Esophagus squamous epithelium (tissue), 5 donors: ENCODE results near the gene CGB5. TPM values are rescaled to one million over a fixed set of nuclear protein-coding genes. Genes with fewer than 3 reads are reported as not detected.

Source experiments
- DNase-seq: peaks from one replicate; lab custom pipeline; 2025; lab: John Stamatoyannopoulos, UW
- H3K27ac ChIP-seq, 4 donors: fragments of 200-600 bp; sonication (generic); one replicate each; pipeline ENCODE4 v1.5.1; 2016 to 2019; ENCODE audit warnings: mild to moderate bottlenecking in 1 of 4
- H3K27me3 ChIP-seq, 4 donors: fragments of 200-600 bp; sonication (generic); 1 replicate in 3 of 4; 2 replicates in 1 of 4; pipeline versions ENCODE4 v1.5.1 to v1.6.0; 2017 to 2021; ENCODE audit warnings: antibody characterized with exemption in 1 of 4
- H3K36me3 ChIP-seq, 3 donors: fragments of 200-600 bp; sonication (generic); one replicate each; pipeline ENCODE4 v1.5.1; 2016 to 2019
- H3K4me1 ChIP-seq, 3 donors: fragments of 200-600 bp; sonication (generic); one replicate each; pipeline ENCODE4 v1.5.1; 2017 to 2019
- H3K4me3 ChIP-seq, 4 donors: fragments of 200-600 bp; sonication (generic); 1 replicate in 3 of 4; 2 replicates in 1 of 4; pipeline ENCODE4 v1.5.1; 2016 to 2019; ENCODE audit warnings: mild to moderate bottlenecking in 2 of 4, moderate library complexity in 1 of 4
- H3K9me3 ChIP-seq, 3 donors: fragments of 200-600 bp; sonication (generic); one replicate each; pipeline ENCODE4 v1.5.1; 2016 to 2019
- POLR2A ChIP-seq, 4 donors: fragments of 450-650 bp; IDR thresholded peaks; one replicate each; pipeline ENCODE4 v1.6.1; 2017; ENCODE audit warnings: antibody characterized with exemption in 4 of 4, mild to moderate bottlenecking in 4 of 4, moderate library complexity in 3 of 4
- WGBS, 2 donors: methylation state at CpG; one replicate each; pipeline ENCODE4 v1.1.5; 2018; 5-methylcytosine and 5-hydroxymethylcytosine counted together
- intact Hi-C: fragments of 100-400 bp; cut with DNase I; formaldehyde crosslinking; loops from one replicate; pipeline ENCODE4 v1.15.0; 2022
- total RNA-seq, 4 donors: library from RNA; depleted of rRNA; stranded (reverse); fragments of >200 nt; gene quantifications; one replicate each; pipeline ENCODE4 v1.1.0, GENCODE V29; 2016
- TF ChIP-seq, protein P1 (sequence below), 6 experiments: fragments of 450-650 bp in 4 of 6; fragments of 200-600 bp in 2 of 6; sonication (generic) in 2 of 6; IDR thresholded peaks; one replicate each; pipeline ENCODE4 v1.5.1; 2016 to 2019; ENCODE audit warnings: antibody characterized with exemption in 6 of 6, mild to moderate bottlenecking in 4 of 6, moderate library complexity in 4 of 6
- donor health status: DM: yes; HTN: yes; CAD: no.

Gene CGB5
- total RNA-seq, 4 donors from 2014 or later, result 2.4 TPM; not detected in 3

DNA sequence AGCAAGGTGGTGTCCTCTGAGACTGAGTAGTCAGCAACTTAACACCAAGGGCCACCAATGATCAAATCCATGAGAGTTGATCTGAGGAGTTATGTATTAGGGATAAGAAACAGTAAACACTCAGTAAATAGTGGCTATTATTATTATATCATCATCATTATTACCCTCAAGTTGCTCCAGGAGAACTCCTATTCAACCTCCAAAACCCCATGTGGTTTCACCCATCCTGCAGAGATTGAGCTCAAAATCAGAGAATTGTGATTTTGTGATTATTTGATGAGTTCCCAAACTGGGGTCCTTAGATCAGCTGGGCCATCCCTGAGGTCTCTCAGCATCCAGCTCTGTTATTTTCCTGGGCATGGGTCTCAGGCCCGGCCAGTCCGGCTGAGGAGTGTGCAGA, 17.4 kb downstream of the CGB5 start:
- H3K36me3 ChIP-seq, result no peaks in the 10 kb centered on the region
- intact Hi-C loops, result no loop called here
- H3K4me3 ChIP-seq, result no peak overlapping the region
- no peak overlapping the region for H3K27ac ChIP-seq
- WGBS, 2 donors, result 90% methylated on average over 2 of the region's 2 CpGs
- H3K4me1 ChIP-seq, result peaks cover 25 to 54% (median 26%) of the 10 kb centered on the region in 3 donors
- H3K9me3 ChIP-seq, result no peaks in the 10 kb centered on the region
- peaks cover 0 to 93% (median 6%) of the 10 kb centered on the region in 4 donors for H3K27me3 ChIP-seq
- DNase-seq, result no peak
- TF ChIP-seq, protein P1, sequence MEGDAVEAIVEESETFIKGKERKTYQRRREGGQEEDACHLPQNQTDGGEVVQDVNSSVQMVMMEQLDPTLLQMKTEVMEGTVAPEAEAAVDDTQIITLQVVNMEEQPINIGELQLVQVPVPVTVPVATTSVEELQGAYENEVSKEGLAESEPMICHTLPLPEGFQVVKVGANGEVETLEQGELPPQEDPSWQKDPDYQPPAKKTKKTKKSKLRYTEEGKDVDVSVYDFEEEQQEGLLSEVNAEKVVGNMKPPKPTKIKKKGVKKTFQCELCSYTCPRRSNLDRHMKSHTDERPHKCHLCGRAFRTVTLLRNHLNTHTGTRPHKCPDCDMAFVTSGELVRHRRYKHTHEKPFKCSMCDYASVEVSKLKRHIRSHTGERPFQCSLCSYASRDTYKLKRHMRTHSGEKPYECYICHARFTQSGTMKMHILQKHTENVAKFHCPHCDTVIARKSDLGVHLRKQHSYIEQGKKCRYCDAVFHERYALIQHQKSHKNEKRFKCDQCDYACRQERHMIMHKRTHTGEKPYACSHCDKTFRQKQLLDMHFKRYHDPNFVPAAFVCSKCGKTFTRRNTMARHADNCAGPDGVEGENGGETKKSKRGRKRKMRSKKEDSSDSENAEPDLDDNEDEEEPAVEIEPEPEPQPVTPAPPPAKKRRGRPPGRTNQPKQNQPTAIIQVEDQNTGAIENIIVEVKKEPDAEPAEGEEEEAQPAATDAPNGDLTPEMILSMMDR (IDR thresholded peaks at IDR 0.05), result no peak
- no peak for TF ChIP-seq POLR2A (IDR thresholded peaks at IDR 0.05)

DNA sequence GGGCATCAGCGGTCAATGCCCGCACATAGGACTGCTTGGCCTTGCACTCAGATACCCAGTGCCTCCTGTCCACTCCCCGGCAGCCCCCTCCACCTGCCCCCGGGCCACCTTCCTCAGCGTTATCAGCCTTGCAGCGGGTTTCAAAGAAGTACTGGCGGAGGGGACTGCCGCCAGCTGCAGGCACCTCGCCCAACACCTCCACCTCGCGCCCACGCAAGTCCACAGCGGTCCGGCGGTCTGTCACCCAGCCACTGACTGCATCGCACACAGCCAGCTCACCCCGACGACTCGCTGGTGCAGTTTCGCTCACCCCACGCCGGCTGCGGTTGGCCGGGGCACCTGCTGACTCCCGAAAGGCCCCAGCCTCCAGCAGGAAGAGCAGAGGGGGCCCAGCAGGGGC, 17.8 kb downstream of the CGB5 start:
- intact Hi-C loops, result no loop called here
- H3K36me3 ChIP-seq, result no peaks in the 10 kb centered on the region
- no peak overlapping the region for H3K27ac ChIP-seq
- peaks cover 0 to 98% (median 6%) of the 10 kb centered on the region in 4 donors for H3K27me3 ChIP-seq
- no peak overlapping the region for H3K4me3 ChIP-seq
- 89 to 93% methylated on average over 2 to 3 of the region's 25 CpGs for WGBS, 2 donors
- TF ChIP-seq, protein P1 (IDR thresholded peaks at IDR 0.05), result no peak
- TF ChIP-seq POLR2A (IDR thresholded peaks at IDR 0.05), result no peak
- DNase-seq, result no peak
- no peaks in the 10 kb centered on the region for H3K9me3 ChIP-seq
- peaks cover 25 to 49% (median 26%) of the 10 kb centered on the region in 3 donors for H3K4me1 ChIP-seq

DNA sequence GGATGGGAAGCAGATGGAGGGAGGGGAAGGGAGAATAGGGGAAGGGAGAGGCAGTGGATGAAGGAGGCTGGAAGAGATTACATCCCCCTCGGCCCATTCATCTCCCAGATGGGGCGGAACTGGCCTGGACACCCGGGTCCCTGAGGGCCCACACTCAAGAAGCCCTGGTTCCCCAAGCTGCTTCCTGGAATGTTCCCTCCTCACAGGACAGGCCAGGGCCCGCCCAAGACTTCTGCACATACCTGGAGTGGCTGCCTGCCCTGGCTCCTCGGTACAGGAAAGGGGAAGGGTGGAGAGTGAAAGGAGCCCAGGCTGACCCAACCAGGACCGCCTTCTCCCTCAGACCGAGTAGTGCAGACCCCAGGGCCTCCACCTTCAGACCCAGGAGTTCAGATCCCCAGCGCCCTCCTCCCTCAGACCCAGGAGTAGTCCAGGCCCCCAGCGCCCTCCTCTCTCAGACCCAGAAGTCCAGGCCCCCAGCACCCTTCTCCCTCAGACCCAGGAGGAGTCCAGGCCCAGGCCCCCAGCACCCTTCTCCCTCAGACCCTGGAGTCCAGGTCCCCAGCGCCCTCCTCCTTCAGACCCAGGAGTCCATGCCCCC, 20.5 kb downstream of the CGB5 start:
- Histone ChIP-seq H3K4me3 (peak overlapping the region; percentile 21 to 65 (median 44)), H3K9me3 (no peaks in the 10 kb centered on the region), H3K4me1 (peaks cover 6 to 28% (median 10%) of the 10 kb centered on the region in 3 donors), H3K27ac (peak overlapping the region; percentile 67 to 82 (median 76)), H3K27me3 (peaks cover 0 to 98% (median 7%) of the 10 kb centered on the region in 4 donors), H3K36me3 (no peaks in the 10 kb centered on the region)
- WGBS, 2 donors, result 20 to 33% methylated on average over 4 to 9 of the region's 10 CpGs
- intact Hi-C loops, result no loop called here
- no peak for DNase-seq
- TF ChIP-seq, protein P1 (IDR thresholded peaks at IDR 0.05), result no peak
- no peak for TF ChIP-seq POLR2A (IDR thresholded peaks at IDR 0.05)

DNA sequence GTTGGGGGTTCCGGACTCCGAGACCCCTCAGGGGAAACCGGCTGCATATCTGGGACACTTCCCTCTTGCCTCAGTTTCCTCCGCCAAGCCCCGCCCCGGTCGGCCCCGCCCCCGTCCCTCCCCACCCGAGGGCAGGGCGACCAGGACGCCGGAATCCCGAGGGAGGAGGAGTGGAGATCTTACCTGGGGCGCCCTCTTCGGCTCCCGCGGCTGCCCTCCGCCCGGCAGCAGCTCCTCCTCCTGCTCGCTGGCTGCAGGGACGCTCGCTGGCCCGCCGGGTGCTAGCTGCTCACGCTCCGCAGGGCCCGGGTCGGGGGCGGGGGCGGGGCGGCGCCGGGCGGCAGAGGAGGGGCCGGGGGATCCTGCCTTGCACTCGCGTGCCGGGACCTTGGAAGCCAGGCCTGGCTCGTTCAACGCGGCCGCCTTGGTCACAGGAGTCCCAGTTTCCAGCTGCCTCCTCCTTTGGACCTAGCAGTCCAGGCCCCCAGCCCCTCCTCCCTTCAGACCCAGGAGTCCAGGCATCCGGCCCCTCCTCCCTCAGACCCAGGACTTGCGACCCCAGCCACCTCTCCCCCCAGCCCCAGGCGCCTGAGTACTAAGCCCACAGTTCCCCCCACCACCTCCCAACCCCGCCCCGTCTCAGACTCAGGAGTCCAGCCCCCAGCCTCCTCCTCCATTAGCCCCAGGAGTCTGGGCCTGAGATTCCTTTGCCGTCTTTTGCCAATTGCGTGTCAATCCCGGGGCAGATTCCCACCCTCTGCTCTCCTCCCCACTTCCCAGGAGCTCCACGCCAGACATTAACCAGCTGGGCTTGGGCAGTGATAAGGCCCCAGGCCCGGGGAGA, 21.3 kb downstream of the CGB5 start, which contains the start of gene NTF4:
NTF4 (minus strand) TSS at position 51 of the 844 bp plus-strand sequence. CDS start 2,821 bp downstream, outside the sequence.
- Histone ChIP-seq H3K36me3 (no peaks in the 10 kb centered on the region), H3K27me3 (peaks cover 0 to 100% (median 8%) of the 10 kb centered on the region in 4 donors), H3K4me1 (peaks cover 6 to 28% (median 10%) of the 10 kb centered on the region in 3 donors), H3K9me3 (no peaks in the 10 kb centered on the region), H3K4me3 (peak within 1 kb of the TSS; percentile 21 to 65 (median 44)), H3K27ac (peak within 1 kb of the TSS; percentile 67 to 82 (median 76))
- WGBS, 2 donors, result 0 to 3% methylated on average over 9 to 10 of the region's 53 CpGs
- DNase-seq, result no peak
- intact Hi-C loops, result no loop called here
- TF ChIP-seq POLR2A (IDR thresholded peaks at IDR 0.05), result no peak
- TF ChIP-seq, protein P1 (IDR thresholded peaks at IDR 0.05), result no peak
